Esophagus squamous epithelium (tissue), 4 donors: ENCODE results near the gene ZIC4.

Experiments used
- CTCF ChIP-seq, 6 experiments: fragments of 450-650 bp in 4 of 6; fragments of 200-600 bp in 2 of 6; sonication (generic) in 2 of 6; IDR thresholded peaks; one replicate each; pipeline ENCODE4 v1.5.1; 2016 to 2019; ENCODE audit warnings: antibody characterized with exemption in 6 of 6, mild to moderate bottlenecking in 4 of 6, moderate library complexity in 4 of 6
- POLR2A ChIP-seq, 4 donors: fragments of 450-650 bp; IDR thresholded peaks; one replicate each; pipeline ENCODE4 v1.6.1; 2017; ENCODE audit warnings: antibody characterized with exemption in 4 of 4, mild to moderate bottlenecking in 4 of 4, moderate library complexity in 3 of 4

- TF ChIP-seq CTCF (IDR thresholded peaks at IDR 0.05) (no peak), POLR2A (IDR thresholded peaks at IDR 0.05) (no peak)
Measured at GRCh38 chr3:147421184-147421912, 15.0 kb upstream of the ZIC4 start.
